GM19025 (cell line): ENCODE measurements around the gene DUOX2.
"Not testable (repeated sequence)": the region's sequence is repeated elsewhere in the genome, so short reads cannot be mapped to it uniquely, and the experiment has no call there.

Experiments used
- ATAC-seq: cut with Tn5 transposase; IDR thresholded peaks from one replicate; pipeline ENCODE4 v1.9.1; 2021; ENCODE audit warnings: mild to moderate bottlenecking, low read depth, moderate library complexity; ENCODE audit not compliant: unreplicated experiment

Gene DUOX2

GRCh38 chr15:45139770-45140169, 25.8 kb upstream of the DUOX2 start:
- no peak for ATAC-seq

- no peak for ATAC-seq
These were observed 25.1 kb upstream of the DUOX2 start for GRCh38 chr15:45138814-45139765.

GRCh38 chr15:45137703-45138102, 23.7 kb upstream of the DUOX2 start:
- no peak for ATAC-seq

GRCh38 chr15:45136378-45136764, 22.4 kb upstream of the DUOX2 start:
- no peak for ATAC-seq

GRCh38 chr15:45135705-45136377, 21.9 kb upstream of the DUOX2 start:
- ATAC-seq, result not testable (repeated sequence)

GRCh38 chr15:45134682-45135604, 21.0 kb upstream of the DUOX2 start:
- no peak for ATAC-seq

- no peak for ATAC-seq
These were observed 20.1 kb upstream of the DUOX2 start for GRCh38 chr15:45134046-45134445.

- ATAC-seq, result no peak
These were observed 19.6 kb upstream of the DUOX2 start for GRCh38 chr15:45133561-45133920.

- ATAC-seq, result no peak
These were observed 19.0 kb upstream of the DUOX2 start for GRCh38 chr15:45132844-45133560.

- no peak for ATAC-seq
These were observed 17.5 kb upstream of the DUOX2 start for GRCh38 chr15:45131510-45131909.

- ATAC-seq, result no peak
These were observed 16.5 kb upstream of the DUOX2 start for GRCh38 chr15:45130291-45131000.

- ATAC-seq, result no peak
These were observed 15.7 kb upstream of the DUOX2 start, which contains the start of the genes DUOX1 and DUOXA1 for GRCh38 chr15:45129651-45130129. TSS of gene DUOX1 (plus strand) at chr15:45129994. CDS start at chr15:45131967, 1,973 bp downstream. TSS of gene DUOXA1 (minus strand) at chr15:45129879. CDS start at chr15:45123014, 6,865 bp downstream.

- no peak for ATAC-seq
These were observed 15.1 kb upstream of the DUOX2 start for GRCh38 chr15:45128971-45129639.

- no peak for ATAC-seq
These were observed 12.7 kb upstream of the DUOX2 start for GRCh38 chr15:45126535-45127158.

GRCh38 chr15:45123397-45123796, 9.4 kb upstream of the DUOX2 start:
- ATAC-seq, result no peak

GRCh38 chr15:45122719-45123118, 8.7 kb upstream of the DUOX2 start:
- no peak for ATAC-seq

GRCh38 chr15:45121706-45122417, 7.9 kb upstream of the DUOX2 start:
- no peak for ATAC-seq
